NCI-H345 treated with DMSO at 0.1 percent for 48 hours (cell line): ENCODE results near the gene STN1.
"Not testable (repeated sequence)": the region's sequence is repeated elsewhere in the genome, so short reads cannot be mapped to it uniquely, and the experiment has no call there.

ENCODE experiments used
- DNase-seq: peaks from one replicate; lab custom pipeline; 2025; ENCODE audit not compliant: unreplicated experiment; lab: John Stamatoyannopoulos, UW

Gene STN1

DNA sequence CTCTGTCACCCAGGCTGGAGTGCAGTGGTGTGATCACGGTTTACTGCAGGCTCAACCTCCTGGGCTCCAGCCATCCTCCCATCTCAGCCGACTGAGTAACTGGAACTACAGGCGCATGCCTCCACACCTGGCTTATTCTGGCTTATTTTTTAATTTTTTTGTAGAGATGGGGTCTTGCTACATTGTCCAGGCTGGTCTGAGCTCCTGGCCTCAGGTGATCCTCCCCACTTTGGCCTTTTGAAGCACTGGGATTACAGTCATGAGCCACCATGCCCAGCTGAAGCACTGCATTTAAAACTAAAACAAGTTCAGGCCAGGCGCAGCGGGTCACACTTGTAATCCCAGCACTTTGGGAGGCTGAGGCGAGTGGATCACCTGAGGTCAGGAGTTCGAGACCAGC lies 70.6 kb downstream of the STN1 start:
- no peak for DNase-seq

GRCh38 chr10:103845972-103846371 lies 72.0 kb downstream of the STN1 start:
- DNase-seq = no peak

DNA sequence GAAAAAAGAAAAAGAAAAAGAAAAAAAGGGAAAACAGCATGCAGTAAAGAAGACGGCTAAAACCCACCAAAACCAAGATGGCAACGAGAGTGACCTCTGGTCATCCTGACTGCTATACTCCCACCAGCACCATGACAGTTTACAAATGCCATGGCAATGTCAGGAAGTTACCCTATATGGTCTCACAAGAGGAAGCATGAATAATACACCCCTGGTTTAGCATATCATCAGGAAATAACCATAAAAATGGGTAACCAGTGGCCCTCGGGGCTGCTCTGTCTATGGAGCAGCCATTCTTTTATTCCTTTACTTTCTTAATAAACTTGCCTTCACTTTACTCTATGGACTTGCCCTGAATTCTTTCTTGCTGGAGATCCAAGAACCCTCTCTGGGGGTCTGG lies 72.6 kb downstream of the STN1 start:
- DNase-seq = not testable (repeated sequence)

GRCh38 chr10:103843854-103844570 lies 74.0 kb downstream of the STN1 start:
- DNase-seq = no peak

DNA sequence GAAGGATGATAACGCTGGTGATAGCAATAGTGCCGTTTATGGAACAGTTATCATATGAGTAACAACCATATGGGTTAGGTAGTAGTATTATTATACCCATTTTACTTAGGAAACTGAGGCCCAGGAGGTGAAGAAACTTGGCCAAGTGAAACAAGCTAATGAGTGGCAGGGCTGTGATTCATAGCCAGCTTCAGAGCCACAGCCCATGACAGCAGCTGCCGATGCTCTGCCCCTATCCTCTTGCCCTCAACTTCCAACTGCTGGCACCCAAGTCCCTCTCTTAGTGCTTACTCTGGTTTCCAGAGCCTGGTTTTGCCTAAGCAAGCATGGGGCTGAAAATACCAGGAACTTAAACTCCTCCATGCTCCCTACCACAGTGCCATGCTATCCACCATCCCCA lies 74.9 kb downstream of the STN1 start:
- no peak for DNase-seq

DNA sequence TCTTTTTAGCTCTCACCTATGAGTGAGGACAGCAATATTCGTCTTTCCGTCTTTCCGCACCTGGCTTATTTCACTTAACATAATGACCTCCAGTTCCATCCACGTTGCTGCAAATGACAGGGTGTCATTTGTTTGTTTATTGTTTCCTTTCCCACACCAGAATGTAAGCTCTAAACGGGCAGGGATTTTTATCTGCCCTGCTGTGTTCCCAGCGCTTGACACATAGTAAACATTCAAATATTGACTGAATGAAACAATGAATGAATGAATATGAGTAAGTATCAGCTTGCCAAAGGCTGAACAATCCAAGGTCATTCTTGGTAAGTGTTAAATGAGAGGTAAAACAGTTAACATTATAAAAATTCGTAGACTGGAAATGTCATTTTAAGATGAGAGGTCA lies 75.4 kb downstream of the STN1 start:
- DNase-seq = no peak

DNA sequence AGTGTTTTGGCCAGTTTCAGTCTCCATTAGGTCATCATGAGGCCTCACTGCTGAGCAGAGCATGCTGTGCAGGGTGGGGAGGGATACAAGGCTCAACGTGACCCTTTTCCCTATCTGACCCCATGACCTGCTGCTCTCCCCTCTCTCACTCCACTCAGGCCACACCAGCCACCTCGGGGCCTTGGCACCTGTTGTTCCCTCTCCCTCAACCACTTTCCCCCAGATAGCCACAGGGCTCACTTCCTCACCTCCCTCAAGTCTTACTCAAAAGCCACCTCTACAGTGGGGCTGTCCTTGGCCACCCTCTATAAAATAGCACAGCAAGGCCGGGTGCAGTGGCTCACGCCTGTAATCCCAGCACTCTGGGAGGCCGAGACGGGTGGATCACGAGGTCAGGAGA lies 76.5 kb downstream of the STN1 start:
- DNase-seq = no peak

- no peak for DNase-seq
Measured at GRCh38 chr10:103840740-103841070, 77.3 kb downstream of the STN1 start.

GRCh38 chr10:103839872-103840739 lies 77.9 kb downstream of the STN1 start:
- no peak for DNase-seq

DNA sequence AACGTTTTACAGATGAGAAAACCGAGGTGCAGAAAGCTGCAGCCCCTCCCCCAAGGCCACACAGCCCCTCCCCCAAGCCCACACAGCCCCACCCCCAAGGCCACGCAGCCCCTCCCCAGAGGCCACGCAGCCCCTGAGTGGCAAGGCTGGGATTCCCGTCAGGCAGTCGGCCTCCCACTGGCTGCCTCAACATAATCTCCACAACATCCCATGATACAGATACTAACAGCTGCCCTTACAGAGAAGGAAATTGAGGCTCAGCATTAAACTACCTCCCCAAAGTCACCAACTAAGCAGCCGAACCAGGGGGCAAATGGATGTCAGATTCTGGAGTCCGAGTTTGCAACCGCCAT lies 78.5 kb downstream of the STN1 start:
- no peak for DNase-seq

DNA sequence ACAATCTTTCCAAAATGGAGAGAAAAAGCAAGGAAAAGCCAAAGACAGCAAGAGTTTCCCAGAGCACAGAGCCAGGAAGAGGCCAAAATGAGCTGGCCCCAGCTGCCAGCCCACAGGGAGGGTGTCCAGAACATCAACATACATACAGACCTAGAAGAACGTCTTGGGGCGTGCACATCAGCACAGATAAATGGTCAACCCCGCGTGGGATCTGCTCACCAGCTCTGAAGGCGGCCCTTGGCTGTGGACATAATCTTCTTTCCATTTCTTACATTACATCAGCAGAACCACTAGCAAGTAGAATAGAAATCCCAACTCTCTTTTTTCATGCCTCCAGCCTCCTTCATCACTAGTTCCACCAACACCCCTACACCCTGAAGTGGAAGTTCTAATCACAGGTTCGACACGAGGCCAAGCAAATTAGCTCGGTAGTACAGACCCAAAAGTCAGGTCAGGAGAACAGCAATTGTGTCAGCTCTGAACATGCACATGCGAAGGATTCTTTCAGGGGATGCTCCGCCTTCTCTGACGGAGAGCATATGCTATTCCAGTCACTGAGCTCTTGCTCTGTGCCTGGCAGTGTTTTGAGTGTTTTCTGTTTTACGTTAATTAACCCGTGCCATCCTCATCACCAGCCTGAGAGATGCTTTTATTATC lies 79.0 kb downstream of the STN1 start:
- DNase-seq = no peak

- no peak for DNase-seq
Measured at GRCh38 chr10:103838070-103838395, 80.0 kb downstream of the STN1 start.

DNA sequence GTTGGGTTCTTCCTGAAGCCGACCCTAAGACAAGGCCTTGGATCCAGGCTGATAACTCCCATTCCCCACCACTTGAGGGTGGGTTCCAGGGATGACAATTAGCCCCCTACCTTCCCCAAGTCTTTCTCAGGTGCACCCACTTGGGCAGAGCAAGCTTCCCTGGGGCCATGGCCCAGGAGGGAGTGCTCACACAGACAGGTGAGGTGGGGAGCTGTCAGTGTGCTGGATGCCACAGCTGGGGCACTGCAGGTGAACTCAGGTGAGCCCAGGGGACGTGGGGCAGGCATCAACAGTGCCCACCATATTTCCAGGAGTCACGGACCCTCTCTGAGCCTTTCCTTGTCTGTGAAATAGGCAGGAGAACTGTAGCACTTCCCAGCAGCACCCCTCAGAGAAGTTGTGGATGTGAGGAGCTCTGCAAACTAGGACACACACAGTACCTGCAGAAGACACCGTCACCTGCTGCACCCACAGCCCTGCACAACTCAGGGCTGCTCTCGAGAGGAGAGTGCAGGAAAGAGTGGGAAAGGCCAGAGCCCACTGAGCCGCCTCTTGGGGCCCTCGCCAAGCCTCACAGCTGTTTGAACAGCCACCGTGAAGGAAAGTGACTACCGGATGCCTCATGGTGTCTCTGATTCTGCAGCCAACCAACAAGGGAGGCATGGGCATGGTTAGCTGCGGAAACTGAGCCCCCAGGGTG lies 80.5 kb downstream of the STN1 start:
- no peak for DNase-seq

DNA sequence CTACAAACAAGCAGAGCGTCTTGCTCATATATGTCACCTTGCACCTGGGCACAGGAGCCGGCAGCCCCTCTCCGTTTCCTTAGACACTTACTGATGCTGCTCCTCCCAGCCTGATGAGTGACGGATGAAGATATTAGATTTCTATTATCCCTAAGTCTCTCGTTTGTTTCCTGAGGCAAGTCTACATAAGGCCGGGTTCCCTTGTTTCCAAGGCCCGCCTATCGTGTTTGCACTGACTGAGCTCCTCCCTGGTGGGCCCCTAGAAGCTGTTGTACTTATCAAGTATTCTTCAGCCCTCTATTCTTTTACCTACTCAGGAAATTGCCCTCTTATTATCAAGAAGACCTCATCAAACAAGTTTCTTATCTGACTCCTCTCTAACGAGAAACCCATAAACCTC lies 81.1 kb downstream of the STN1 start:
- DNase-seq = no peak

DNA sequence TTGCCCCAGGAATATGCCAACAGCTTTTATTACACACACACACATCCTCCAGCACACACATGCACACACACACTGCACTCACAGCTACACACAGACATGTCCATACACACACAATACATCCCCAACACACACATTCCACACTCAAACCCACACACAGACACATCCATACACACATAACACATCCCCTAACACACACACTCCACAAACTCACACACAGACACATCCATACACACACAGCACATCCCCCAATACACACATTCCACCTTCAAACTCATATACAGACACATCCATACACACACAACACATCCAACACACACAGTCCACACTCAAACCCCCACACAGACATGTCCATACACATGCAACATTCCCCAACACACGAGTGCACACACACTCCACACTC lies 81.7 kb downstream of the STN1 start:
- no peak for DNase-seq

GRCh38 chr10:103835096-103836050 lies 82.6 kb downstream of the STN1 start:
- DNase-seq = no peak

DNA sequence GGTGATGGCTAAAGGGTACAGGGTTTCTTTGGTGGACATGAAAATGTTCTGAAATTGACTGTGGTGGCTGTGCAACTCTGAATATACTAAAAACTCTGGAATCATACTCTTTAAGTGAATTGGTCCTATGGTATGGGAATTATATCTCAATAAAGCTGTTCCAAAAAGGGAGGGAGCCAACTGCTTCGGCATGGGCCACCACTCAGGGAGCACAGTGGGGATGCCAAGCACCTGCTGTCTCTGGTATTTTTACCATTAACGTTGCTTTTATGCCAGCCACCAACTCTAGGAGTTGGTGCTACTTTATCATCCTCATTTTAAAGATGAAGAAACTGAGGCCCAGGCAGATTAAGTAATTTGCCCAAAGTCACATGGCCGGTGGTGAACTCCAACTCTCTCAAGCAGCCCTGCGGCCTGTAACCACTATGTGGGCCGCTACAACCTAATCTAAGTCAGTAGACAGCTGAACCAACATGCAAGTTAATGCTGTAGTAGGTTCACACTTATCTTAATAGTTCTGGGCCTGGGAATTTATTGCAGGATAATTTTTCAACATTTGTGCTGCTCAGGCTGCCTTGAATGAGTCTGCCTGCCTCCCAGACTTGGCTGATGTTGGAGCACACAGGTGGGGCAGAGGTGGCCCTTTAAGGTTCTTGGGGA lies 83.4 kb downstream of the STN1 start:
- DNase-seq = no peak

DNA sequence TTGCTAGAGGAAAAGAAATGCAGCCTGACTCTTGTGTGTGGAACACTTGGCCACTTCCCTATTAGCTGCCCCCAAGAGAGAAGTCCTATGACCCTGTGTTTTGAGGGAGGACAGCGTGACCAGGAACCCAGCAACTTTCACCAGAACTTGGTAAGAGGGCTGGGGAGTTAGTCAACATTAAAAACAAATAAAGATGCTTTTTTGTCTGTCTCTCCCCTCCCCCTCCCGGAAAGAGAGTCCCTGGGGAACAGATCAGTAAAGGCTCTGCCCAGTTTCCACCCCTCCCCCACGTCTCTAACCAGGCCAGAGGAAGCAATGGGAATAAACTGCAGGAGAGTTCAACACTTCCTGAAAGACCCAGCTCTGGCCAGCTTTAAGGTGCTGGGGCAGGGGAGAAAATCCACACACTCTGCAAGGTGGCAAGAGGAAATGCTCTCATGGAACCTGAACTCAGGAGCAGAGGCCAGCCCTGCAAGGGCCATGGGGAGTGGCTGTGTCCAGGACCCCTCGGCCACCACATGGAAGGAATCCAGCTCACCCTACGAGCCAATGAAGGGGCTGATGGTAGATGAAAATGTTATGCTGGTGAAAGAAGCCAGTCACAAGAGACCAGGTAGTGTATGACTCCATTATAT lies 84.1 kb downstream of the STN1 start:
- no peak for DNase-seq

DNA sequence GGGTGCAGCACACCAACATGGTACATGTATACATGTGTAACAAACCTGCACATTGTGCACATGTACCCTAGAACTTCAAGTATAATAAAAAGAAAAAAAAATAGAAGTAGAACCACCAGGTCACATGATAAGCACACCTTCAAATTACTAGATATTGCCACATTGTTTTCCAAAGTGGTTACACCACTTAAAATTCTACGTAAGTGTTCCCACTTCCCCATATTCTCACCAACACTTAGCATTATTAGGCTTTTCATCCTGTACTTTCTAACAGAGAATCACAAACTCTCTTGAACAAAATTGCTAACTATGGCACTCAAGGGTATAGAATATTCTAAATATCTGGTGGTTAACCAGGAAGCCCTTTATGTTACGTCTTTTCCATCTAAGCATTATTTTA lies 85.2 kb downstream of the STN1 start:
- no peak for DNase-seq
